ENCODE results near the gene MAB21L4. TPM values are rescaled to one million over a fixed set of nuclear protein-coding genes. Genes with fewer than 3 reads are reported as not detected.

MAB21L4 gene
- total RNA-seq, 1 experiment from 2014 or later, result not detected

DNA sequence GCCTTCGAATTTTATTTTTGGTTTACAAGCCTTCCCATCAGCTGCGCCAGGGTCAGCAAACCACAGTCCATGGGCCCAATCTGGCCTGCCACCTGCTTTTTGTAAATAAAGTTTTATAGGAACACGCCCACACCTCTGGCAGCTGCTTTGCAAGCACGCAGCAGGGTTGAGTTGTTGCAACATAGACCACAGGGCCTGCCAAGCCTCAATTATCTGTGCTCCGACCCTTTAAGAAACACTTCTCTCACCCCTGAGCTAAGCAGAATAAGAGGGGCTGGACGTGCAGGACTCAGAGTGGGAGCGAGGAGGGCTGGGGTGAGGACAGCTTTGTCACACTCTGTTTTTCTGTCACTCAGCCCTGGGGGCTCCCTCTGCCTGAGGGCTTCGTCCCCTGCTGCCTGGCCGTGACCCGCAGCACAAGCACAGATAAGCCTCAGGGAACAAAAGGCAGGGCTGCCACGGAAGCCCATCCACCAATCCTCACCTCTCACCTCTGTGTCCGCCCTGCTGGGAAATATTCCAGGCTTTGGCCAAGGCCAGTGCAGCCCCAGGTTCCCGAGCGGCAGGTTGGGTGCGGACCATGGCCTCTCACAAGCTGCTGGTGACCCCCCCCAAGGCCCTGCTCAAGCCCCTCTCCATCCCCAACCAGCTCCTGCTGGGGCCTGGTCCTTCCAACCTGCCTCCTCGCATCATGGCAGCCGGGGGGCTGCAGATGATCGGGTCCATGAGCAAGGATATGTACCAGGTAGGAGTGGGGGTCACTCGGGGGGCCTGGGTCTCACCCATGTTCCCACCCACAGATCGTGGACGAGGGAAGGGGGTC lies 27.5 kb downstream of the MAB21L4 start, which contains the start of gene AGXT:
TSS of gene AGXT (plus strand) at position 539 of the 823 bp plus-strand sequence. CDS start at position 581, 42 bp downstream.
- H3K27me3 ChIP-seq (ENCODE audit: insufficient read depth, low read length), result peaks cover 7% of the 10 kb centered on the region; the same call in 1 of the 2 replicates
- H3K4me1 ChIP-seq (ENCODE audit: control insufficient read depth in 1 of 2, insufficient read depth in 2 of 2, low read length in 2 of 2), result no peaks in the 10 kb centered on the region
- ChIA-PET RAD21 (ENCODE audit: low non-redundant PET in 1 of 2, low total read pairs in 2 of 2, uncharacterized antibody in 2 of 2, unreplicated experiment in 2 of 2) (no interaction called here), POLR2A (no interaction called here), CTCF (no interaction called here)
- H4K20me1 ChIP-seq (ENCODE audit: insufficient read depth), result no peaks in the 10 kb centered on the region
- H3K9me3 ChIP-seq (ENCODE audit: control insufficient read depth in 1 of 2, insufficient read depth in 1 of 2, low read depth in 1 of 2, low read length in 2 of 2), result no peaks in the 10 kb centered on the region
- no peak within 1 kb of the TSS for H3K4me2 ChIP-seq (ENCODE audit: low read length)
- H3K9ac ChIP-seq (ENCODE audit: low read length), result no peak within 1 kb of the TSS
- no peak within 1 kb of the TSS for H3K27ac ChIP-seq (ENCODE audit: low read depth, low read length)
- no peaks in the 10 kb centered on the region for H3K36me3 ChIP-seq (ENCODE audit: control insufficient read depth in 1 of 2, insufficient read depth in 2 of 2, low read length in 2 of 2)
- no peak for ATAC-seq
- no peaks in the 10 kb centered on the region for H3K79me2 ChIP-seq (ENCODE audit: insufficient read depth, low read length)
- intact Hi-C loops (cut with micrococcal nuclease), result no loop called here
- DNase-seq (ENCODE audit: low read depth, low spot score), result no peak
- H3K9me2 ChIP-seq (ENCODE audit: insufficient read depth), result no peaks in the 10 kb centered on the region
- no TSS peak for BruUV-seq (replicated peaks)
- no peak within 1 kb of the TSS for H3K4me3 ChIP-seq (replicated peaks in 1 of 2; ENCODE audit: low read depth in 1 of 2, low read length in 2 of 2)
- H2AFZ ChIP-seq (ENCODE audit: low read depth, low read length, poor library complexity, severe bottlenecking), result no peak within 1 kb of the TSS
- no peak for TF ChIP-seq EZH2 (IDR thresholded peaks at IDR 0.05)
- no peak for TF ChIP-seq RAD21 (IDR thresholded peaks at IDR 0.05; ENCODE audit: low read depth)
- TF ChIP-seq YY1 (IDR thresholded peaks at IDR 0.05; ENCODE audit: extremely low read depth, insufficient replicate concordance, low read depth, low read length), result no peak
- no peak for TF ChIP-seq SP1 (IDR thresholded peaks at IDR 0.05; ENCODE audit: low read depth)
- no peak for TF ChIP-seq REST (IDR thresholded peaks at IDR 0.05; ENCODE audit: low read depth)
- no peak for TF ChIP-seq POLR2AphosphoS5 (IDR thresholded peaks at IDR 0.05; ENCODE audit: low read depth, low read length)
- no peak for TF ChIP-seq TCF7L2 (IDR thresholded peaks at IDR 0.05; ENCODE audit: borderline replicate concordance, extremely low read depth, insufficient read depth, insufficient read length)
- no peak for TF ChIP-seq ELF1 (IDR thresholded peaks at IDR 0.05; ENCODE audit: borderline replicate concordance, low read depth)
- TF ChIP-seq CBX3 (IDR thresholded peaks at IDR 0.05; ENCODE audit: low read depth), result no peak
- no peak for TF ChIP-seq EGR1 (IDR thresholded peaks at IDR 0.05; ENCODE audit: low read depth)
- TF ChIP-seq, protein P1, sequence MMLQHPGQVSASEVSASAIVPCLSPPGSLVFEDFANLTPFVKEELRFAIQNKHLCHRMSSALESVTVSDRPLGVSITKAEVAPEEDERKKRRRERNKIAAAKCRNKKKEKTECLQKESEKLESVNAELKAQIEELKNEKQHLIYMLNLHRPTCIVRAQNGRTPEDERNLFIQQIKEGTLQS (IDR thresholded peaks at IDR 0.05), result no peak
- TF ChIP-seq, protein P2, sequence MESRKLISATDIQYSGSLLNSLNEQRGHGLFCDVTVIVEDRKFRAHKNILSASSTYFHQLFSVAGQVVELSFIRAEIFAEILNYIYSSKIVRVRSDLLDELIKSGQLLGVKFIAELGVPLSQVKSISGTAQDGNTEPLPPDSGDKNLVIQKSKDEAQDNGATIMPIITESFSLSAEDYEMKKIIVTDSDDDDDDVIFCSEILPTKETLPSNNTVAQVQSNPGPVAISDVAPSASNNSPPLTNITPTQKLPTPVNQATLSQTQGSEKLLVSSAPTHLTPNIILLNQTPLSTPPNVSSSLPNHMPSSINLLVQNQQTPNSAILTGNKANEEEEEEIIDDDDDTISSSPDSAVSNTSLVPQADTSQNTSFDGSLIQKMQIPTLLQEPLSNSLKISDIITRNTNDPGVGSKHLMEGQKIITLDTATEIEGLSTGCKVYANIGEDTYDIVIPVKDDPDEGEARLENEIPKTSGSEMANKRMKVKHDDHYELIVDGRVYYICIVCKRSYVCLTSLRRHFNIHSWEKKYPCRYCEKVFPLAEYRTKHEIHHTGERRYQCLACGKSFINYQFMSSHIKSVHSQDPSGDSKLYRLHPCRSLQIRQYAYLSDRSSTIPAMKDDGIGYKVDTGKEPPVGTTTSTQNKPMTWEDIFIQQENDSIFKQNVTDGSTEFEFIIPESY (IDR thresholded peaks at IDR 0.05; ENCODE audit: extremely low read depth, insufficient replicate concordance, low read length), result no peak
- TF ChIP-seq SRF (IDR thresholded peaks at IDR 0.05; ENCODE audit: low read depth), result no peak
- no peak for TF ChIP-seq POLR2A (IDR thresholded peaks at IDR 0.05; ENCODE audit: borderline replicate concordance, extremely low read depth, insufficient read depth, insufficient read length)
- no peak for TF ChIP-seq EZH2phosphoT487 (IDR thresholded peaks at IDR 0.05; ENCODE audit: borderline replicate concordance)
- no peak for TF ChIP-seq ZFX (IDR thresholded peaks at IDR 0.05)
- TF ChIP-seq, protein P3, sequence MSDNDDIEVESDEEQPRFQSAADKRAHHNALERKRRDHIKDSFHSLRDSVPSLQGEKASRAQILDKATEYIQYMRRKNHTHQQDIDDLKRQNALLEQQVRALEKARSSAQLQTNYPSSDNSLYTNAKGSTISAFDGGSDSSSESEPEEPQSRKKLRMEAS (IDR thresholded peaks at IDR 0.05), result no peak
- no peak for TF ChIP-seq ZNF274 (IDR thresholded peaks at IDR 0.05; ENCODE audit: low read depth, low read length)
